Breast epithelium (tissue), 4 donors: ENCODE data around the gene SLC4A4. TPM values are rescaled to one million over a fixed set of nuclear protein-coding genes. Genes with fewer than 3 reads are reported as not detected.
"Not testable (repeated sequence)": the region's sequence is repeated elsewhere in the genome, so short reads cannot be mapped to it uniquely, and the experiment has no call there.

ENCODE experiments used
- DNase-seq, 2 donors: peaks; one replicate each; pipeline ENCODE4 v3.0.0-alpha.2; 2019; ENCODE audit warnings: low spot score in 2 of 2
- H3K27ac ChIP-seq, 2 donors: fragments of 200-600 bp; sonication (generic) in 1 of 2; one replicate each; pipeline ENCODE4 v1.5.1; 2016 to 2019; ENCODE audit warnings: mild to moderate bottlenecking in 1 of 2
- H3K27me3 ChIP-seq, 2 donors: fragments of 200-600 bp; sonication (generic) in 1 of 2; one replicate each; pipeline versions ENCODE4 v1.5.1 to v1.6.0; 2017 to 2019; ENCODE audit warnings: control low read depth in 1 of 2, mild to moderate bottlenecking in 1 of 2
- H3K36me3 ChIP-seq: fragments of 200-600 bp; one replicate; pipeline ENCODE4 v1.5.1; 2019
- H3K4me1 ChIP-seq, 2 donors: fragments of 200-600 bp; sonication (generic); one replicate each; pipeline ENCODE4 v1.5.1; 2016 to 2019; ENCODE audit warnings: control low read depth in 1 of 2
- H3K4me3 ChIP-seq, 3 donors: fragments of 200-600 bp; sonication (generic); 1 replicate in 2 of 3; 2 replicates in 1 of 3; pipeline ENCODE4 v1.5.1; 2016 to 2019; ENCODE audit warnings: mild to moderate bottlenecking in 3 of 3, moderate library complexity in 2 of 3
- H3K9me3 ChIP-seq, 2 donors: fragments of 200-600 bp; sonication (generic) in 1 of 2; one replicate each; pipeline ENCODE4 v1.5.1; 2016 to 2019; ENCODE audit warnings: control low read depth in 1 of 2
- POLR2A ChIP-seq: fragments of 450-650 bp; IDR thresholded peaks from one replicate; pipeline ENCODE4 v1.6.1; 2016; ENCODE audit warnings: antibody characterized with exemption, mild to moderate bottlenecking, moderate library complexity
- POLR2AphosphoS5 ChIP-seq, 3 donors: sonication (generic); formaldehyde crosslinking; IDR thresholded peaks; one replicate each; pipeline ENCODE4 v1.6.1; 2017; ENCODE audit warnings: antibody characterized with exemption in 3 of 3
- intact Hi-C: fragments of 100-400 bp; cut with DNase I; formaldehyde crosslinking; loops from one replicate; pipeline ENCODE4 v1.15.1; 2023; ENCODE audit warnings: low total_unique reads
- total RNA-seq, 3 donors: library from RNA; depleted of rRNA; stranded (reverse); fragments of >200 nt; gene quantifications; one replicate each; pipeline ENCODE4 v1.1.0, GENCODE V29; 2016
- TF ChIP-seq, protein P1 (sequence below), 3 donors: fragments of 450-650 bp; IDR thresholded peaks; one replicate each; pipeline ENCODE4 v1.5.1; 2016 to 2017; ENCODE audit warnings: antibody characterized with exemption in 3 of 3, mild to moderate bottlenecking in 3 of 3, moderate library complexity in 3 of 3

Gene SLC4A4
- total RNA-seq, 3 donors from 2014 or later = 1.3 to 6.7 (median 1.4) TPM

DNA sequence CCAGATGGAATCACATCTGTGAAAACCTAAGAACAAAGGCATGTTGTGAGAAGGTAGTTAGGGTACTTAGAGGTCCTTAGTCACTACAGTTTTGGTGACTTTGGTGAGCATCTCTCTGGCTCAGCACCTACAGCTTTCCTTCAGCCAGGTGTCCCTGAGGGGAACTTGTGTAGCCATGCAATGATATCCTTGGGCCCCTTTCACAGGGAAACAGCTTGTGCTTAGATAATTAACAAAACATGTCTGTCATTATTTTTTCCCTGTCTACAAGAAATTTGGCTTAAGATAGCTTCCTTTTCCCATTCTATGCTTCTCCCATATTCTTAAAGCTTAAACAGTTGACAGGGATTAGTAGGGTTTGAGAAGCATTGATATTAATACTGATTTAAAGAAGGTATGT is 63.8 kb downstream of the SLC4A4 start:
- H3K27me3 ChIP-seq = no peaks in the 10 kb centered on the region
- intact Hi-C loops = no loop called here
- no peak overlapping the region for H3K27ac ChIP-seq
- no peak for DNase-seq
- no peaks in the 10 kb centered on the region for H3K4me1 ChIP-seq
- H3K4me3 ChIP-seq = no peak overlapping the region
- no peak for TF ChIP-seq POLR2A
- TF ChIP-seq, protein P1, sequence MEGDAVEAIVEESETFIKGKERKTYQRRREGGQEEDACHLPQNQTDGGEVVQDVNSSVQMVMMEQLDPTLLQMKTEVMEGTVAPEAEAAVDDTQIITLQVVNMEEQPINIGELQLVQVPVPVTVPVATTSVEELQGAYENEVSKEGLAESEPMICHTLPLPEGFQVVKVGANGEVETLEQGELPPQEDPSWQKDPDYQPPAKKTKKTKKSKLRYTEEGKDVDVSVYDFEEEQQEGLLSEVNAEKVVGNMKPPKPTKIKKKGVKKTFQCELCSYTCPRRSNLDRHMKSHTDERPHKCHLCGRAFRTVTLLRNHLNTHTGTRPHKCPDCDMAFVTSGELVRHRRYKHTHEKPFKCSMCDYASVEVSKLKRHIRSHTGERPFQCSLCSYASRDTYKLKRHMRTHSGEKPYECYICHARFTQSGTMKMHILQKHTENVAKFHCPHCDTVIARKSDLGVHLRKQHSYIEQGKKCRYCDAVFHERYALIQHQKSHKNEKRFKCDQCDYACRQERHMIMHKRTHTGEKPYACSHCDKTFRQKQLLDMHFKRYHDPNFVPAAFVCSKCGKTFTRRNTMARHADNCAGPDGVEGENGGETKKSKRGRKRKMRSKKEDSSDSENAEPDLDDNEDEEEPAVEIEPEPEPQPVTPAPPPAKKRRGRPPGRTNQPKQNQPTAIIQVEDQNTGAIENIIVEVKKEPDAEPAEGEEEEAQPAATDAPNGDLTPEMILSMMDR (IDR thresholded peaks at IDR 0.05) = no peak
- no peak for TF ChIP-seq POLR2AphosphoS5 (IDR thresholded peaks at IDR 0.05)
- no peaks in the 10 kb centered on the region for H3K9me3 ChIP-seq
- no peaks in the 10 kb centered on the region for H3K36me3 ChIP-seq

DNA sequence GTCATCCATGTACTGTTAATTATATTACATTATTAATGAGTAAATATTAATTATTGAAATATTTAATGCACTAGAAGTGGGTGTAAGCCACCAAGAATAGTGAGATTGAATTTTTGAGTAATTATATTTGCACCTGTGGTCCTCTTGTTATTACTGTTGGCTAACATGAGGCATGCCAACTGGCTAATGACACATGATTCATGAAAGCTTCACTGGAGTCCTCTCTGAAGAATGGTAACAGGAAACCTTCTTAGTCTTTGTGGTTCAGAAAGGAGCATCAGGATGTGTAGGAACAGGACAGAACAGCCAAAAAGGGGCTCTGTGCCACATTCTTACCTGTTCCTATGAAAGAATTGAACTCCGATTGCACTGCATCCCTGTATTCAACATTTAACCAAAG is 65.2 kb downstream of the SLC4A4 start:
- Histone ChIP-seq H3K9me3 (peaks cover 0 to 6% of the 10 kb centered on the region in 2 donors), H3K36me3 (no peaks in the 10 kb centered on the region), H3K27ac (no peak overlapping the region), H3K4me3 (no peak overlapping the region), H3K27me3 (no peaks in the 10 kb centered on the region), H3K4me1 (no peaks in the 10 kb centered on the region)
- no peak for TF ChIP-seq POLR2A
- no peak for TF ChIP-seq POLR2AphosphoS5 (IDR thresholded peaks at IDR 0.05)
- TF ChIP-seq, protein P1 (IDR thresholded peaks at IDR 0.05) = no peak
- intact Hi-C loops = no loop called here
- no peak for DNase-seq

DNA sequence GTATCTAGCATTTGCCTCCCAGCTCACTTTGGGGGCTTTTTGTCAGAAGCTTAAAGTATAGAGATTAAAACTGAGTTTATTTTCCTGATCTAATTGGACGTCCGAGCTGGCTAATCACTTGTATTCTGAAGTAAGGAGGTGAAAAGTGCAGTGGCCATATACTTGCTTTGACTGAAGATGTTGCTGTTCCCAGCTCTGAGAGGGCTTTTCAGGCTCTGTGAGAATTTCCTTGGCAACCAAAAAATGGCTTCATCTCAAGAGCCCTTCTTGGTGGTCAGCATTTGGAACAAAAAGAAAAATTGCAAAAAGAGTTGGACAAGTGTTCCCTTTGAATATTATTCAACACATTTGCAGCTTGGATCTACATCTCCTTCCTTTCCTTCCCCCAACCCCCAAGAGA is 67.0 kb downstream of the SLC4A4 start:
- intact Hi-C loops = no loop called here
- Histone ChIP-seq H3K4me1 (no peaks in the 10 kb centered on the region), H3K4me3 (no peak overlapping the region), H3K36me3 (no peaks in the 10 kb centered on the region), H3K9me3 (peaks cover 0 to 9% of the 10 kb centered on the region in 2 donors), H3K27ac (no peak overlapping the region), H3K27me3 (no peaks in the 10 kb centered on the region)
- DNase-seq = no peak
- TF ChIP-seq POLR2A (no peak), POLR2AphosphoS5 (IDR thresholded peaks at IDR 0.05) (no peak)
- TF ChIP-seq, protein P1 (IDR thresholded peaks at IDR 0.05) = no peak

DNA sequence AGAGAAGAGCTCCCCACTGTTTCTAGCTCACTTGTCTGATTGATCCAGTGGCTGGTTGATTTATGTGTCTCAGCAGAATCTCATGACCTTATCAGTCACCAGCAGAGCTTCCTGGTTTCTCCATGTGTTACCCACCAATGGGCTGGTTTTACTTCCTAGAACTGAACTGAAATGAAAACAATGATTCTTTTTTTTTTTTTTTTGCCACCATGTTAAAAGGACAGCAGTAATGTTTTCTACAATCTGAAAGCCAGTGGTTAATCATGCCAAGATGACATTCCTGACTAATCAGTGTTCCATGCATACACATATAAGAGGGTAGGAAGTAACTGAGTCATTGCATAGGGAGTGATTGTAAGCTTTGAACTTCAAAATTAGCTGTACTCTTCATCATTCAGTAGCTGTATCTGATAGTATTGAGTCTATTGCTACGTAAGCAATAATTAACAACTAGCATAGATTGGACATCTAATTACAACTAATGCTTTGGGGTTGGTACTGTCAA is 67.7 kb downstream of the SLC4A4 start:
- Histone ChIP-seq H3K36me3 (no peaks in the 10 kb centered on the region), H3K27me3 (no peaks in the 10 kb centered on the region), H3K4me1 (no peaks in the 10 kb centered on the region), H3K9me3 (peaks cover 0 to 9% of the 10 kb centered on the region in 2 donors), H3K27ac (no peak overlapping the region), H3K4me3 (no peak overlapping the region)
- TF ChIP-seq POLR2AphosphoS5 (IDR thresholded peaks at IDR 0.05) = no peak
- no peak for TF ChIP-seq POLR2A
- TF ChIP-seq, protein P1 (IDR thresholded peaks at IDR 0.05) = no peak
- no peak for DNase-seq
- intact Hi-C loops = no loop called here

DNA sequence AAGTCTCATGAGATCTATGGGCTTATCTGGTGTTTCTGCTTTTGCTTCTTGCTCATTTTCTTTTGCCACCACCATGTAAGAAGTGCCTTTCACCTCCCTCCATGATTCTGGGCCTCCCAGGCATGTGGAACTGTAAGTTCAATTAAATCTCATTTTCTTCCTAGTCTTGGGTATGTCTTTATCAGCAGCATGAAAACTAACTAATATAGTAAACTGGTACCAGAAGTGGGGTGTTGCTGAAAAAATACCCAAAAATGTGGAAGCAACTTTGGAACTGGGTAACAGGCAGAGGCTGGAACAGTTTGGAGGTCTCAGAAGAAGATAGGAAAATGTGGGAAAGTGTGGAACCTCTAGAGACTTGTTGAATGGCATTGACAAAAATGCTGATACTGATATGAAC is 70.1 kb downstream of the SLC4A4 start:
- H3K27me3 ChIP-seq, H3K9me3 ChIP-seq, DNase-seq, H3K4me1 ChIP-seq, H3K36me3 ChIP-seq, H3K4me3 ChIP-seq, H3K27ac ChIP-seq, intact Hi-C loops: not testable (repeated sequence)

DNA sequence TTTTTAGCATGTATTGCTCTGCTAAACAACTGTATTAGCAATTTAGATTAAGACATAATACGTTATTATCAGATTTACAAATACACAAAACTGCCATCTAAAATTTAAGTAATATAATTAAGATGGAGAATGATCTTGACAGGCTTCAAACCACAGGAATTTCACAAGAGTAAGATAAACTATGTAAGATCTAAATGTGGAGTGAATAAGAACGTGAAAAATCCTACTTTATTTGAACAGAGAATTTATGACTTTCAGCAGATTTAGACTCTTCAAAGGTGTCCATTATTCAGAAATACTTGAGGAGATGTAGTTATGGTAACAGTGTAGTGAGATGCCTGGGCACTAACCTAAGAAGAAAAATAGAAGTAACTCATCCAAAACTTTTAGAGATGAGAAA is 73.2 kb downstream of the SLC4A4 start:
- Histone ChIP-seq H3K27ac (no peak overlapping the region), H3K4me3 (no peak overlapping the region), H3K9me3 (peaks cover 0 to 9% of the 10 kb centered on the region in 2 donors), H3K36me3 (no peaks in the 10 kb centered on the region), H3K27me3 (no peaks in the 10 kb centered on the region), H3K4me1 (no peaks in the 10 kb centered on the region)
- DNase-seq = no peak
- intact Hi-C loops = no loop called here
- TF ChIP-seq POLR2A (no peak), POLR2AphosphoS5 (IDR thresholded peaks at IDR 0.05) (no peak)
- TF ChIP-seq, protein P1 (IDR thresholded peaks at IDR 0.05) = no peak
